ENCODE data around the gene TCF7L2.
"Not testable (repeated sequence)": the region's sequence is repeated elsewhere in the genome, so short reads cannot be mapped to it uniquely, and the experiment has no call there.

The TCF7L2 gene

GRCh38 chr10:113061557-113061956 lies 111.5 kb downstream of the TCF7L2 start:
- TF ChIP-seq CTCF (IDR thresholded peaks at IDR 0.05): no peak
- Histone ChIP-seq H3K36me3 (no peaks in the 10 kb centered on the region), H3K27ac (peak overlapping the region; percentile 84 to 86), H3K27me3 (no peaks in the 10 kb centered on the region), H3K4me1 (peaks cover 0 to 100% (median 99%) of the 10 kb centered on the region in 4 donors), H3K9me3 (no peaks in the 10 kb centered on the region), H3K4me3 (no peak overlapping the region)
- DNase-seq: no peak
- intact Hi-C loops (cut with DNase I; ENCODE audit: low total_unique reads): no loop called here

GRCh38 chr10:113063043-113063967 lies 113.3 kb downstream of the TCF7L2 start:
- DNase-seq: no peak
- peak overlapping the region; percentile 84 to 86 for H3K27ac ChIP-seq
- no peaks in the 10 kb centered on the region for H3K27me3 ChIP-seq
- peak in 1 of 2 experiments; percentile 19 for TF ChIP-seq CTCF (IDR thresholded peaks at IDR 0.05)
- intact Hi-C loops (cut with DNase I; ENCODE audit: low total_unique reads): no loop called here
- H3K4me1 ChIP-seq: peaks cover 0 to 100% (median 99%) of the 10 kb centered on the region in 4 donors
- H3K9me3 ChIP-seq: no peaks in the 10 kb centered on the region
- no peaks in the 10 kb centered on the region for H3K36me3 ChIP-seq
- no peak overlapping the region for H3K4me3 ChIP-seq

GRCh38 chr10:113064039-113064438 lies 114.0 kb downstream of the TCF7L2 start:
- Histone ChIP-seq H3K27ac (peak overlapping the region; percentile 84 to 86), H3K9me3 (no peaks in the 10 kb centered on the region), H3K4me3 (no peak overlapping the region), H3K27me3 (no peaks in the 10 kb centered on the region), H3K4me1 (peaks cover 0 to 100% (median 97%) of the 10 kb centered on the region in 4 donors), H3K36me3 (peaks cover 0 to 4% (median 0%) of the 10 kb centered on the region in 3 donors)
- DNase-seq: no peak
- no peak for TF ChIP-seq CTCF (IDR thresholded peaks at IDR 0.05)
- intact Hi-C loops (cut with DNase I; ENCODE audit: low total_unique reads): no loop called here

- intact Hi-C loops (cut with DNase I; ENCODE audit: low total_unique reads): loop anchor here (5.0 kb wide), 1 partner anchor 39 kb away; no protein-coding TSS in a partner anchor
- H3K4me3 ChIP-seq, H3K9me3 ChIP-seq, H3K27me3 ChIP-seq, DNase-seq: not testable (repeated sequence)
- H3K36me3 ChIP-seq: peaks cover 5 to 12% (median 8%) of the 10 kb centered on the region in 3 donors
- H3K27ac ChIP-seq: peak overlapping the region; percentile 84 to 86
- peaks cover 0 to 93% (median 85%) of the 10 kb centered on the region in 4 donors for H3K4me1 ChIP-seq
Observed at GRCh38 chr10:113066120-113066519, 116.1 kb downstream of the TCF7L2 start.

GRCh38 chr10:113066561-113067312 lies 116.7 kb downstream of the TCF7L2 start:
- intact Hi-C loops (cut with DNase I; ENCODE audit: low total_unique reads): loop anchor here (5.0 kb wide), 1 partner anchor 39 kb away; no protein-coding TSS in a partner anchor
- peaks cover 5 to 12% (median 8%) of the 10 kb centered on the region in 3 donors for H3K36me3 ChIP-seq
- H3K9me3 ChIP-seq: no peaks in the 10 kb centered on the region
- no peaks in the 10 kb centered on the region for H3K27me3 ChIP-seq
- no peak for TF ChIP-seq CTCF (IDR thresholded peaks at IDR 0.05)
- peaks cover 0 to 93% (median 85%) of the 10 kb centered on the region in 4 donors for H3K4me1 ChIP-seq
- no peak for DNase-seq
- H3K4me3 ChIP-seq: no peak overlapping the region
- H3K27ac ChIP-seq: peak overlapping the region; percentile 84 to 86
